HG03442 (cell line): ENCODE results near the gene PARVA.

Experiments
- ATAC-seq: cut with Tn5 transposase; IDR thresholded peaks from one replicate; pipeline ENCODE4 v1.9.1; 2021; ENCODE audit warnings: mild to moderate bottlenecking, moderate library complexity; ENCODE audit not compliant: unreplicated experiment

Gene PARVA

DNA sequence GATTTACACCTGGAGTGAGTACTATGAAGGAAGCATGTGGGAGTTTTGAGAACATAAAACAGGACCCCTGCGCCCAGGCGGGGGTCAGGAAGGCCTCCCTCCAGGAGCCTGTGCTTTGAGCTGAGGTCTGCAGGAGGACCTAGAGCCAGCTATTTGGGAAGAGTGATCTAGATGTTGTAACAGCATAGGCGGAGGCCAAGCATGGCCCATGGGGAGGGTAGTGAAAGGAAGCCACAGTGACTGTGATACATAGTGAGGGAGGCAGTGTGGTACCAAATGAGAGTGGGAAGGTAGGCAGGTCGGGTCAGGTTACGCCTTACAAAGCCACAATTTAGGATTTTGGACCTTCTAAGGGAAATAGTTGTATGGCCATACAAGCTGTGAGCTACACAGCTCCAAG, 147.5 kb downstream of the PARVA start:
- ATAC-seq = no peak

DNA sequence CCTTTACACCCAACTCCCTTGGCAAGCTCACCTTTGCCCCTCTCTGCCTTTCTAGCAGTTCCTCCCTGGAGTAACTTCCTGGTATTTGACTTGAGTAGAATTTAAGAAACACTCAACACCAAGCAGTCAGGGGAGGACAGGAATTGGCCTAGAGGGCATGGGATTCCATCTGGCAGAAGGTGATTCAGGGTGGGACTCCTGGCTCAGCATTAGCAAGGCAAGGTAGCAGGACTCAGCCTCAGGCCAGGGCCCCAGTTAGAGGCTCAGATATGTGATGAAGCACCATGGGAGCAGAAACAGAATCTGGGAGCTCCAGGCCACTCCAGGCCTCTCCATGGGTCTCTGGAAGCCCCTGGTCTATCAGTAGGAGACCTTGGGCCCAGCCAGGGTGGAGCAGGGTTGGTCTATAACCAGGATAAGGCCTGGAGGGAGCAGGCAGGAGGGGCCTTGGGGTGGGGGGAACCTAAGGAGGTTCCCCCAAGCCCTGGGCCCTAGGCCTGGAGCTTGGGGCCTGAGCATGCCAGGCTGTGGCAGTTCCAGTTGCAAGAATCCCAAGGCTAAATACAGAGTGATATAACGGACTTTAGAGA, 148.2 kb downstream of the PARVA start:
- no peak for ATAC-seq

DNA sequence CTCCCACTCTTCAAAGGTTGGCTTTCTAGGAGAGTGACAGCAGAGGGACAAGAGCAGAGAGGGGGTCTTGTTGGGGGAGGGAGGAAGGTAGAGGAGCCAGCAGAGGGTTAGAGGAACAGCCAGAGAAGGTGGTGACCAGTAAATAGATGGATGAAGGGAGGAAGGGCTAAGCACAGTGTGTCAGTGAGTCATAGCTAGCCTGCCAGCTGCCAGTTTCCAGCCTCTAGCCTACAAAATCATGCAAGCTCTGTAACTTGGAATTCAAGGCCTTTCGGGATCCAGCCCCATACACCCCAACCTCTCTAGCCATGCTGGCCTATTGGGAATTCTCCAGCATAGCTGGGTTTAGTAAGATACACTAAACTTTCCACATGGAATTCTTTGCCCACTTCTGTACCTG, 149.4 kb downstream of the PARVA start:
- ATAC-seq = no peak

DNA sequence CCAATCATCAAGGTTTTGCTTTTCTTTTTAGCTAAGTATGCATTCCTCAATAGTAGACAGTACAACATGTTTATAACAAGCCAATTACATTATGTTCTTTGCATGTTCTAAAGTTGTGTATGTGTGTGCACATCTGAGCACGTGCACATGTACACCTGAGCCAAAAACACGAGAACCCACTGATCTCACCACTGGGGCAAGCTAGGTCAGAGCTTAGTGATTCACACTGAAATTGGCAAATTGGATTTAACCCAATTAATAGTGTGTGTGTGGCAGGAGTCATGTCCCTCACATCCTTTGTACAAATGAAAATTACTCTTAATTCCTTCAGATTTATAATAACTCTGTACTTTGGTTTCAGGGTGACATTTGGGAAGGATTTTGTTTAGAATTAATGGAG, 151.1 kb downstream of the PARVA start:
- ATAC-seq = no peak

DNA sequence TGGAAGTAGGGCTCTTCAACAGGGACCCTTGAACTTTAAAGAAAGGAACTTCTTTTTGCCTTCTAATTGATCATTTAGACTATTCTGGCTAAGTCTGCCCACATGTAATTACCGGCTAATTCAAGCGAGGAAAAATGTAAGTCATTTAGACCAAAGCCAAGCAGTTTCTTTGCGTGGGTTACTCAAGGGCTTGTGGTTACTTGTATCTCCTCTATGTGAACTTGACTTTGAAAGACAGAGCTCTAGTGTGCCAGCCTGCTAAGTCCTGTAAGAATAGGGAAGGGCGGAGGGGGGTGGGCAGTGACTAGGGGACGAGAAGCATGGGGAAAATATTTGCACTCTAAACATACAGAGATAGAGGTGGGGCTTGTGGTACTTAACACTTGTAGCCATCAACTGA, 151.7 kb downstream of the PARVA start:
- ATAC-seq = no peak

DNA sequence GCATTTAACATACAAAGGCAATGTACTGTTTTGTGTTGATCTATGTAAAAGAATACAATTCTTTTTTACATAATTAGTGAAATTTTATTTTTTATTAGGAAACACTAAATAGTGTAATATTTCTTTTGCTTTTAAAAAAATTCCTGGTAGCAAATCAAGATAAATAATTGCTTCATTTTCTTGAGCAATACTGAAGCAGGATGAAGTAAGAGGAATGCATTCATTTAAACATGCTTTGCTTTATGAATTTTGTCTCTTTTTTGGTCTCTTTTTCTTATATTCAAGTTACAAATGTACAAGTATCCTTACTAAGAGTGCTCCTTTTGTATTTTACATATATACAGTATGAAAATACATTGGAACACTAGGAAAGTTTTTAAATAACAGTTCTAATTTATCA, 152.4 kb downstream of the PARVA start:
- no peak for ATAC-seq

DNA sequence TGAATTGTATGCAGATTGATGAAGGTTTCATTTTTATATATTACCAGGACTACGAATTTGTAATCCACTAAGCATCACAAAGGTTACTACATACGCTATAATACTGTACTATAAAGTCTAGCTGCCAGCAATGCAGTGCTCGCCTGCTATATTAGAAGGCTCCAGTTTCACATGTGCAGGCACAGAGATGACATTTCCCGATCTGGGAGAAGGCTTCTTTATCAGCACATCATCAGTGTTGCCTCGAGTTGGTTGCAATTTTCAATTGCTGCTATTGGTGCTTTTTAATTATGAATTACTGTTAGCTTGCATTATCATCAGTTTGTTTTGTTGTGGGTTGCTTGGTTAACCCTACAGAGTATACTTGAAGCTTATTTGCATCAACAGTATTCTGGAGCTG, 153.6 kb downstream of the PARVA start:
- no peak for ATAC-seq

DNA sequence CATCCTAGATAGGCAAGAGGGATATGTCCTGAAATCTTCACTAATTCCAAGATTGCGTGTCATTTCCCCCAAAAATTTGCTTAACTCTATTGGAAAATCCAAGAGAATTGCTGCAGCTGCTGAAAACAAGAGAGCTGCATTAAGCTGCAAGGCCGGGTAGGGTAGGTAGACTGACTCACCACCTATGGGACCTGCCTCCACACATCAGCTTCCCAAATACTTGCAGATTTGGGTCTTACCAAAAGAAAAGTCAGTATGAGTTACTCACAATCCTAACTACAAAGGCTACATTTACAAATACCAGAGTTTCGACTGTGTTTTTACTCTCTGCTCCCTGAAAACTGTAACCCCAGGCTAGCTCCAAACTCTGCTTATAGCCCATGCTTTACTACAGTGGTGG, 154.3 kb downstream of the PARVA start:
- no peak for ATAC-seq

DNA sequence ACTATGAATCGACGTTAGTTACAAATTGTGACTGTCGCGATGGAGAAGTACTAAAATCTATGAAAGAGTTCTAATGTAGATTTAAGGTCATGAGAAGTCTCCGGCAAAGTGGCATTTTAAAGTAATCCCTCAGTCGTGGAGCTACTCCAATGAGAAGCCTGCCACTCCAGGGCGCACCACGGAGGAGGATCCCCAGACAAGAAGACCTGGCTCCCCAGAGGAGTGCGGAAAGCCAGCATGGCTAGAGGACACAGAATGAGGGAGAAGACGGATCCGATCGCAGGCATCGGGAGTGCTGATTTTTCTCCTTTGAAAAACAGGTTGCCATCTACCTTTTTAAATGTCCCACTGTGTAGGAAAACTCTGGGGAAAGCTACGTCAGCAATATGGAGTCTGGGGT, 155.2 kb downstream of the PARVA start:
- ATAC-seq = no peak

DNA sequence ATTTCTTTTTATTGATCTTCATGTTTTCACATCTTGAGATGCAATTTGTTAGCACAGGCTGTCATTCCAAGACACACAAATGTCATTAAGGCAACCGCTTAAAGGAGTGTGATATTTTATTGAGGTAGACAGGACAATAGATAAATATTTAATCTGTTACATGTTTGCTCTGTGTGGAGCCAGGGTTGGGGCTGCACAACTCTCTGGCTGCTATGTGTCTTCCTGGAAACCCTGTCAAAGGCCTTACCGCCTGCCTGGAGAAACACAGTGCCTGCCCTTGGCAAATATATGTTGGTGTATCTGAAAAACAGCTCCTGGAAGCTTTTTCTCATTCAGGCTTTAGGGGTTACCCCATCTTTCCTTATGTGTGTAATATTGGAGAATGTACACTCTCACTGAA, 157.2 kb downstream of the PARVA start:
- no peak for ATAC-seq

DNA sequence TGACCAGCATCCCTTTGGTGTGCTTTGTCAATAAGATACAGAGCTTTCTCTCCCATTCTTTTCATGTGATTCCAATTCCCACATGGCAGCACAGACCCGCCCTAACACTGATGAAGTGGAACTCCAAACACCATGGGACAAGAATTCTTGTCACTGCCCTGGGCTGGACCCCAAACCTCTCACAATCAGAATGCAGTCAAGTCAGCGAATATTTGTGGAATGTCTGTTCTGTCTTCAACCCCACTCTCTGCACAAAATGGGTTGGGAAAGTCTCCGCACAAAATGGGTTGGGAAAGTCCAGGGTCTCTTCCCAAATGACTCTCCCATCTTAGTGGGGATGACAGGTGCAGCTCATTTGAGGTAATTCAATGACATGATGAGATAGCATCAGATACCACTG, 157.9 kb downstream of the PARVA start:
- ATAC-seq = no peak

DNA sequence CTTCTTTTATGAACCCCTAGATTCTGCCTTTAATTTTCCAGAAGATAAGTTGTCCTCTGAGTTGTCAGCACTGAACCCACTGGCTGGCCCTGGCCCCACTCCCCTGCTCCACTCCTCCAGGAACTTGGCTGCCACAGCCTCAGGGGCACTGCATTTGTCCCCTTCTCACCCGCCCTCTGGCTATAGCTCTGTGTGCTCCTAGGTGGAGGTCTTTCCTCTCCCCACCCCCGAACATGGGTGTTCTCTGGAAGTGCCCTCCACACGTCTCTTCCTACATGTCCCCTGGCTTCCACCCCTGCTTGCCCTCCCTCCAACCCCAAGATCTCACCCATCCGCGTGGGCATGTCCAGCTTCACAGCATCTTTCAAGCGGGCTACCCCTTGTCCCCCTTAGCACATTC, 159.2 kb downstream of the PARVA start:
- ATAC-seq = no peak

DNA sequence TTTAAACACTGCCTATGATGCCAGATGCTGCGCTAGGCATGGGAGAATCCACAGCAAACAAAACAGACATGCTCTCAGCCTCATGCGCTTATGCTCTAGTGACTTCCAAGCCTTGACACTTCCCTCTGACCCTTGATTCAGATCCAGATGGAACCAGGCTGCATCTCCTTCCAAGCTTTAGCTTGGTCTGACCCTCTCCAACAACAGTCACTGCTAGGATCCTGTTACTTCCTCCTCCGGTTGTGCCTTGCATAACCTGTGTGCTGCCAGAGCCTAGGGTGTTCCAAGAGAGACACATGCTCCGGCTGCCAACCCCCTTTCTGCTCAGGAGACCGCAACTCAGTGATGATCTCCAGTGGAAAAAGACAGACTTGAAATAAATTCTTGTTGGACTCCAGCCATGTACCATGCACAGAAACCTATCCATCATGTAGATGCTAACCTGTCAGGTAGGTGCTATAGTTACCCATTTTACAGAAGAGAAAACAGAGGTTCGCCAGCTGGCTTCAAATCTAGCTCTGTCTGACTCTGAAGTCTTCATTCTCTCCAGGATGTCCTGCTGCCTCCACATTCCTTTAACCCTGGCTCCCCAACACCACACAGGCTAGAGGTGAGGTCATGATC, 160.5 kb downstream of the PARVA start:
- ATAC-seq = no peak

DNA sequence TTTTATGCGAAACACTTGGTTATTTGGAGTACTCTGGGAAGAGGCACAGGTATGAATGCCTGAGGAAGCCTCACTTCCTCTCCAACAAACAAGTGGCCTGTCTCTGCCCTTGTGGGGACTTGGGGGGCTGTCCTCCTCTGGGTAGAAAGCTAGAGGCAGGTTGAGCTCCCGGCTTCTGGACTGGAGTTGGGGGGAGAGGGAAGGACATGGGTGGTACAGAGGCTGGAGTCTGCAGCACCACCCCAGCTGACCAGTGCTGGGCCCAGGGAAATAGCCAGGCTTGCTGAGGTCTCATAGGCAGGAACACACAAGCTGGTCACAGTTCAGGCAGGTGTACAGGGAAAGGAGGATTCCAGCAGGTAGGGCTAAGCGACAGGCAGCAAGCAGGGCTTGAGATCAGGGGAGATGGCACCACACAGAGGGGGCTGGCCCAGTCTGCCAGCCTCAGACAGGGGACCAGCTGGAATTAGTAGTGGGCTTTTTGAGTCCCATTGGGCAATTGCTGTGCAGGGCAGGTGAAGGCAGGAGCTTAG, 161.6 kb downstream of the PARVA start:
- ATAC-seq = no peak

DNA sequence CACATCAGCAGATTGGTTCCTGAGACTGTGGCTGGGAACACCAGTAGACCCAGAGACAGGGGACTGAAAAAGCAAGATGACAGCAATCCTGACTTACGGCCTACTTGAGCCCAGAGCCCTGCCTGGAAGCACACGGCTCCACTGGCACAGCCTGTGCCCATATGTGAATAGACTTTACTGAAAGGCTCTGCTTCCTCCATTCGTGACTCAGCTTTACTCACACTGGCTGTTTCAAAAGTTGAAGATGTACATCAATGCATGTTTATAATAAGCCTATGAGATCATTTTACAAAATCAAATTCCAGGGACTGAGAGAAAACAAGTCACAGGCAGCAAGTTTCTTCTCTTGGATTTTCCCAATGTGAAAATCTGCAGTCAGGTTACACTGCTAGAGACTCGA, 162.2 kb downstream of the PARVA start:
- ATAC-seq = no peak

DNA sequence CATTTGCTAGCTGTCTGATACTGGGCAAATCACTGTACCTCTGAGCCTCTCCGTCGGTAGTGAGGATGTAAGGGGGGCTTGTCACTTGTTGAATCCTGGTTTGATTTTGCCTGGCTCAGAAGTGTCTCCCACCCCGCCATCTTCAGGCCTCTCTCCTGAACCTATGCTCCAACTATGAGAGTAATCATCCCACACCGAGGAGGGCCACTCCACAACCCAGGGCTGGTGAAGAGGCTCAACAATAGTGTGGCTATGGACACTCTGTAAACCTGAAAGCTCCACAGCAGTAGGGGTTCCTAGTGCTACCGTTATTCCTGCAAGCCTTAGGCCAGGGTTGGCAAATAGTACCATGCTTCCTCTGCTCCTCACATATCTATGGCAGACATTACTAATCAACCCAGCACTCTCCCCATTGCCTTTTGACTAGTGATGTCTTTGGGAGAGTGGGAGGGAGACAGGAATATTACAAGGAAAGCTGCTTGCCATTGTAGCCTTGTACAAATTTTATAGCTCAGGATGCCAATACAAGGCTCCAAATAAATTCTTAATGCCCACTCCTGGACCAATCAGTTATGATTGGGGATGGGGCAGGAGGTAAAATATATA, 162.8 kb downstream of the PARVA start:
- ATAC-seq = no peak

DNA sequence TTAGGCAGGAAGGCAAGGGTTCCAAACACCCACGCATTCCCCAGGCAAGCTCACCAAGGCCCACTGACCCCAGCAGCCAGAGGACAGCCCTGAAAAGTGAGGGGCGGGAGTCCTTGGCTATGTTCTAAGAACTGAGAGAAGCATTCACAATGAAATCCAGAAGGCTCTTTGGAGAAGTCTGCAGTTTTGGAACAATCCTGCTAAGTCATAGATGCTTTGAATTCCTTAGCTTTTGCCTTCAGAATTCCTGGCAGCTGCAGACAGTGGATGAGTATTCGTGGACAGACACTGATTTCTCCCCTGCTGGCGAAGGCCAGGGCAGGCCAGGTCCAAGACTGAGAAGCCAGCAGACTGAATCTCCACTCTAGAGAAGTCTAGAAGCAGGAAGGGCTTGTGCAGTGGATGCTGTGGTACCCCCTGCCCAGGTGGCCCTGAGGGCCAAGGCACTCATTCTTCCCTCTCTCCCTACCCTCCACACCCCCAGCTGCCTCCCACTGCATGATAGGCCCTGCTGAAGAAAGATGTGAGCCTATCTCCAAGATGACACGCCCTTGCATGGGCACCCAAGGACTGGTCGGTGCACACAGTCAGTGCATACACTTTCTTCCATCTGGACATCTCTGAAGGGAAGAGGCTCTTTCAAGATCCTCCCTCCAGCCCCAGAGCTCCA, 163.7 kb downstream of the PARVA start:
- ATAC-seq = no peak

DNA sequence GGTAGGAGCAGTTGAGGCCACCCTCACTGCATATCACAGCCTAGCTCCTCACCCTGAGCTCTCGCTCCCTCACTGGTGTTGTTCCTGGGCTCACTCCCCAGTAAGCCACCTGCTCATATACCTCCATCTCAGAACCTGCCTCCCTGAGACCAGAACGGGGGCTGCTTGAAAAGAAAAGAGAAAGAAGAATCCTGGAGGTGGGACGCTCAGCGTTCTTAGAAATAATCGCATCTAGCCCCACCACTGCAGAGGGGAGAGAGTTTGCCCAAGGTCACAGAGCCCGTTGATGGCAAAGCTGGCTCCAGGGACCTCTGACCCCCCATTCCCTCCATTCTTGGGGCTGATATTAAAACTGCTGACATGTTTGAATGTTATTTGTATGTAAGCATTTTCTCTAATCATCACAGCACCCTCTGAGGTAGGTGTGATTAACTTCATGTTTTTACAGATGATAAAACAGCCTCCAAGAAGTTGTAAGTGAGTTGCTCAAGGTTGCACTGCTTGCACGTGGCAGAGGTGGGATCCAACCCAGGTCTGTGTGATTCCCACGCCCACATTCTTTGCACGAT, 164.3 kb downstream of the PARVA start:
- no peak for ATAC-seq

DNA sequence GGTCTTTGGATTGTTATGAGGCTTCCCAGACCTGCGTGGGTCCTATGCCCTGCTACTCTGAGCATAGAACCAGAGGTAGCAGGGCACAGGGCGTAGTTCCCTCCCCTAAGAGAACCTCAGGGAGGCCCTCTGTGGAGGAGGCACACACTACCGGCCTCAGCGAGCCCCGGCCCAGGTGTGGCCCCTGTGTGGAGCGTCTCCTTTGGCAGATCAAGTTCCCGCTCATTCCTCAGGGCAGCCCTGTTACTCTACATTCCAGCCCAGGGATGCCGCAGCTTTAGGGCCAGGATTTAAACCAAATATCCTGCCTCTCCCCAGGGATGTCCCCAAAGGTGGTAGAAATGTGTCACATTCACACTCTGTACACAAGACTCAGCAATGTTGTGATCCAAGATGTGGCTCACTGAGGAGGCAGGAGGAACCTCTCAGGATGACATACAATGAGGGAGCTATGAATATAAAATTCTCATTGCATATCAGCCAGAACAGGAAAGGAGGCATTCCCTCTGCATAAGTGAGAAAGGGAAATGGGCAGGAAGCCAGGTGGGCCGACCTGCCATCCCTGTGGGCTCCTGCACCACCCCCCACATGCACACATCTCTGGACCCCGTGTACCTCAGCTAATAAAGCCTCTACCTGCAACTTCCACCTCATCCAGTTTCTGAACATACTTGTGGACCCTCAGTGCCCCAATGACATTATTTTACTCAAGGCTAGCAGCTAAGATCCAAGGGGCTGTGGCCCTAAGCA, 165.0 kb downstream of the PARVA start:
- no peak for ATAC-seq

DNA sequence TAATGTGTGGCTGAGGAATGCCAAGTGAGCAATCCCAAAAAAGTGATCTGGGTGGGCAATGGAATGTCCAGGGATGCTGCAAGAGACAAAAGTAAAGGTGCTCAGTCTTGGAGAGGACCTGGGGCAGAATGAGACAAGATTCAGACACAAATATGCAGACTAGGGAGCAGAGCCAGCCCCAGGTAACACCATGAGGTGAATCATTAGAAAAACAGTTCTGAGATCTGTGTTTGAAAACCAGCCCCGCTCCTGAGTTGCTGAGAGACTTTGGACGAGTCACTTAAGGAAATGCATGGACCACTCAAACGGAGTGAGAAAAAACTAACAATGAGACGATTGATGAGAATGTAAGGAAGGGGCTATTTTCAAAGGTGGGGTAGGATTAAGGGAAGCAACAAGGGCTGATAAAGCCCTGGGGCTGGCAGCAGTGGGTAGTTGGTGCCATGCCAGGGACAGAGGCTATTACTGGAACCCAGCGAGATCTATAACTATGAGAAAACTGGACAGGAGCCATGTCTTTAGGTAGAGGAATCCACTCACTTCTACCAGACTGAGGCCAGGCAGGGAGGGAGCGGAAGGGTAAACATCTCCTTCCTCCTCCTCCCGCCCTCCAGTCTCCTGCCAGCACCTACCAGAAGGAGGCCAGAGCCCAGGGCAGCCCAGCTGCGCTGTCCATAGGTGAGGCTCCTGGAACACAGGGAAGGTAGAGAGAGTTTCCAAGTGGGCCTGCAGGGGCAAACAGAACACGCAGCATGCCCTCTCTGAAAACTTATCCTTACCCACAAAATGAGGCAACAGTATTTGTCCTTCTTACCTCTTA, 166.4 kb downstream of the PARVA start:
- ATAC-seq = no peak
